Measurements from ENCODE around the gene CHST15.
A peak's percentile ranks its signal among the peaks of the same experiment; 100 is the strongest.

CHST15 gene

GRCh38 chr10:124001391-124002148, 91.8 kb downstream of the CHST15 start:
- DNase-seq (ENCODE audit: low read depth in 2 of 2, low spot score in 1 of 2), result no peak

- no peak for DNase-seq (ENCODE audit: low read depth in 2 of 2, low spot score in 1 of 2)
Observed at GRCh38 chr10:124000792-124001201, 92.6 kb downstream of the CHST15 start.

GRCh38 chr10:123999956-124000615, 93.3 kb downstream of the CHST15 start:
- DNase-seq (ENCODE audit: low read depth in 2 of 2, low spot score in 1 of 2), result no peak

GRCh38 chr10:123999261-123999660, 94.1 kb downstream of the CHST15 start:
- DNase-seq (ENCODE audit: low read depth in 2 of 2, low spot score in 1 of 2), result no peak

GRCh38 chr10:123998197-123999141, 94.9 kb downstream of the CHST15 start:
- no peak for DNase-seq (ENCODE audit: low read depth in 2 of 2, low spot score in 1 of 2)

- DNase-seq (ENCODE audit: low read depth in 2 of 2, low spot score in 1 of 2), result no peak
Observed at GRCh38 chr10:123997486-123998196, 95.8 kb downstream of the CHST15 start.

- DNase-seq (ENCODE audit: low read depth in 2 of 2, low spot score in 1 of 2), result no peak
Observed at GRCh38 chr10:123997013-123997412, 96.4 kb downstream of the CHST15 start.

GRCh38 chr10:123996302-123996701, 97.1 kb downstream of the CHST15 start:
- no peak for DNase-seq (ENCODE audit: low read depth in 2 of 2, low spot score in 1 of 2)

GRCh38 chr10:123995461-123996131, 97.8 kb downstream of the CHST15 start:
- DNase-seq (ENCODE audit: low read depth in 2 of 2, low spot score in 1 of 2), result no peak

- no peak for DNase-seq (ENCODE audit: low read depth in 2 of 2, low spot score in 1 of 2)
Observed at GRCh38 chr10:123995082-123995460, 98.3 kb downstream of the CHST15 start.

- peak; percentile 47 to 66 for DNase-seq (ENCODE audit: low read depth in 2 of 2, low spot score in 1 of 2)
Observed at GRCh38 chr10:123994417-123995081, 98.8 kb downstream of the CHST15 start.

GRCh38 chr10:123993534-123994416, 99.6 kb downstream of the CHST15 start:
- DNase-seq (ENCODE audit: low read depth in 2 of 2, low spot score in 1 of 2), result no peak

GRCh38 chr10:123991611-123992570, 101.5 kb downstream of the CHST15 start:
- no peak for DNase-seq (ENCODE audit: low read depth in 2 of 2, low spot score in 1 of 2)

GRCh38 chr10:123990889-123991288, 102.5 kb downstream of the CHST15 start:
- no peak for DNase-seq (ENCODE audit: low read depth in 2 of 2, low spot score in 1 of 2)

GRCh38 chr10:123988694-123989093, 104.7 kb downstream of the CHST15 start:
- no peak for DNase-seq (ENCODE audit: low read depth in 2 of 2, low spot score in 1 of 2)

GRCh38 chr10:123986736-123987135, 106.7 kb downstream of the CHST15 start:
- DNase-seq (ENCODE audit: low read depth in 2 of 2, low spot score in 1 of 2), result no peak

- no peak for DNase-seq (ENCODE audit: low read depth in 2 of 2, low spot score in 1 of 2)
Observed at GRCh38 chr10:123974406-123974805, 119.0 kb downstream of the CHST15 start.

Measured in stimulated activated CD8-positive, alpha-beta memory T cell treated with anti-CD3 and anti-CD28 coated beads, Interleukin-4, amount 100 ng/mL, for 1 hour (primary cell).